NCI-H510A treated with DMSO at 0.1 percent for 48 hours (cell line): ENCODE results near the gene LGALS9B.
"Not testable (repeated sequence)": the region's sequence is repeated elsewhere in the genome, so short reads cannot be mapped to it uniquely, and the experiment has no call there.

Experiments used
- DNase-seq: peaks from one replicate; lab custom pipeline; 2025; lab: John Stamatoyannopoulos, UW

Gene LGALS9B

GRCh38 chr17:20415479-20415878 is 51.9 kb downstream of the LGALS9B start:
- DNase-seq = not testable (repeated sequence)

GRCh38 chr17:20401306-20402022 is 65.9 kb downstream of the LGALS9B start:
- DNase-seq = not testable (repeated sequence)

- DNase-seq = not testable (repeated sequence)
These were observed 66.6 kb downstream of the LGALS9B start for GRCh38 chr17:20400559-20401305.
